HG03571 (cell line): ENCODE results near the gene C7orf25.

Experiments used
- ATAC-seq: cut with Tn5 transposase; IDR thresholded peaks from one replicate; pipeline ENCODE4 v1.9.1; 2021; ENCODE audit not compliant: unreplicated experiment

The C7orf25 gene

DNA sequence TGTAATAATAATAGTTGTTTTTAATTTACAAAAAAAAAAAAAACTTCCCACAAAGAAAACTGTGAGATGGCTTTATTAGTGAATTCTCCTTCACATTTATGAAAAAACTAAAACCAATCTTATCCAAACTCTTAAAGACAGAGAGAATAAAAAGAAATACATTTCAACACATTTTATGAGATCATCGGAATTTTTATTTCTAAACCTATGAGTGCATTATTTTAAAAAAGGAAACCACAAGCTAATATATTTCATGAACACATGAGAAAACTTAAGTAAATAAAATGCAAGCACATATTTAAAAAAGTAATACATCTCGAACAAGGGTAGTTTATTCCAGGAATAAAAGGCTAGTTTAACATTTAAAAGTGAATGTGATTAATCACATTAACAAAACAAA, 31.5 kb downstream of the C7orf25 start:
- no peak for ATAC-seq

DNA sequence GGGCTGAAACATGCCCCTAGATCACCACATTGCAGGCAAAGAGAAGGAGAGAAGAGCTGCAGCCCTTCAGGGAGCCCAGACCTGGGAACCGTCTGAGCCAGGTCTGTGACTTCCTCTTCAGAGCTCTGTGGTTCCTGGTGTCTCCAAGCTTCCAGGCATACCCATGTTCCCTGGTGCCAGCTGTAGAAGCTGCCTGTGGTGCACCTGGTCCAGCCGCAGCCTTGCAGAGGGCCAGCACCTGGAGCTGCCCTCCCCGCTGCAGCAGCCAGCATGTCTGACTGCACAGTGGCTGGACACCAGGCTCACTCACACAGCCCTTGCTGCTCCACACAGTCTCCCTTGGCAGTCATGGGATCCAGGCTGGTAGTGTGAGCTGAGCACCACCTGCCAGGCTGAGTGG, 33.6 kb downstream of the C7orf25 start:
- no peak for ATAC-seq

DNA sequence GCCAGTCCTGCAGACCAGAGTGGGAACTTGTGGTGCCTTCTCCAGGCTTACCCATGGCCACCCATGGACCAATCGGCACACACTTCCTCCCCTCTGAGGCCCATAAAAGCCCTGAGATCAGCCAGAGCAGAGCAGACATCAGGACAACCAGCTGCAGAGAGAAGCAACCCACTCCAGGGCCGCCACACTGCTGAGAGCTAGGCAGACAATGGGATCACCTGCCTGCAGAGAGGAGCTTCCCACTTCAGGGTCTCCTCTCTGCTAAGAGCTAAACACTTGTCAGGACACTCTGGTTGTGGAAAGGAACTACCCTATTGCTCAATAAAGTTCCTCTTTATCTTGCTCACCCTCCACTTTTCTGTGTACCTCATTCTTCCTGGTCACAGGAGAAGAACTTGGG, 34.0 kb downstream of the C7orf25 start:
- no peak for ATAC-seq

GRCh38 chr7:42876182-42877068, 35.4 kb downstream of the C7orf25 start:
- peak; percentile 89 for ATAC-seq

GRCh38 chr7:42869131-42870020, 42.5 kb downstream of the C7orf25 start:
- peak; percentile 97 for ATAC-seq

- ATAC-seq = no peak
Measured at GRCh38 chr7:42868480-42868879, 43.4 kb downstream of the C7orf25 start.
